CD14-positive monocyte (primary cell): Measurements from ENCODE around the gene SNX20. TPM values are rescaled to one million over a fixed set of nuclear protein-coding genes. Genes with fewer than 3 reads are reported as not detected.

Experiments
- DNase-seq, 3 donors: peaks; one replicate each; pipeline ENCODE4 v3.0.0-alpha.2; 2011 to 2022
- H2AFZ ChIP-seq: 2 replicates; pipeline ENCODE4 v1.6.0; 2012; ENCODE audit warnings: mild to moderate bottlenecking, low read depth, low read length, inconsistent platforms; ENCODE audit not compliant: insufficient read depth, poor library complexity, severe bottlenecking
- H3K27ac ChIP-seq, 2 donors: 1 replicate in 1 of 2; 2 replicates in 1 of 2; pipeline ENCODE4 v1.5.1; 2012 to 2013; ENCODE audit warnings: low read length in 2 of 2, control low read depth in 1 of 2, inconsistent platforms in 1 of 2, low read depth in 1 of 2, mild to moderate bottlenecking in 1 of 2
- H3K27me3 ChIP-seq, 2 donors: one replicate each; pipeline versions ENCODE4 v1.6.0 to v1.6.1; 2011 to 2013; ENCODE audit warnings: low read length in 2 of 2; ENCODE audit not compliant: control insufficient read depth in 2 of 2, insufficient read depth in 2 of 2
- H3K36me3 ChIP-seq, 2 donors: replicated peaks in 1 of 2; 1 replicate in 1 of 2; 2 replicates in 1 of 2; pipeline versions ENCODE4 v1.5.1 to v1.6.1; 2012 to 2013; ENCODE audit warnings: low read length in 2 of 2, control low read depth in 1 of 2, inconsistent platforms in 1 of 2, mild to moderate bottlenecking in 1 of 2; ENCODE audit not compliant: insufficient read depth in 2 of 2, control insufficient read depth in 1 of 2
- H3K4me1 ChIP-seq, 2 donors: 1 replicate in 1 of 2; 2 replicates in 1 of 2; pipeline versions ENCODE4 v1.5.1 to v1.6.1; 2012 to 2013; ENCODE audit warnings: low read length in 2 of 2, control low read depth in 1 of 2, inconsistent platforms in 1 of 2, mild to moderate bottlenecking in 1 of 2, moderate library complexity in 1 of 2; ENCODE audit not compliant: insufficient read depth in 2 of 2, control insufficient read depth in 1 of 2
- H3K4me2 ChIP-seq: replicated peaks from 2 replicates; pipeline ENCODE3; 2012; ENCODE audit warnings: low read length, moderate library complexity, mild to moderate bottlenecking; ENCODE audit not compliant: poor library complexity, severe bottlenecking; ENCODE audit errors: extremely low read depth
- H3K4me3 ChIP-seq, 3 experiments: fragments of 200-600 bp in 1 of 3; sonication (generic) in 1 of 3; replicated peaks in 1 of 3; 1 replicate in 2 of 3; 2 replicates in 1 of 3; pipeline ENCODE4 v1.5.1; 2011 to 2013; ENCODE audit warnings: low read length in 3 of 3, mild to moderate bottlenecking in 3 of 3, control low read depth in 2 of 3, low read depth in 2 of 3, inconsistent platforms in 1 of 3, moderate library complexity in 1 of 3
- H3K79me2 ChIP-seq: 2 replicates; pipeline ENCODE4 v1.6.0; 2012; ENCODE audit warnings: mild to moderate bottlenecking, control low read depth, inconsistent platforms, low read length, moderate library complexity; ENCODE audit not compliant: insufficient read depth
- H3K9ac ChIP-seq: 2 replicates; pipeline ENCODE4 v1.6.0; 2017; ENCODE audit warnings: low read length, mild to moderate bottlenecking; ENCODE audit not compliant: insufficient read depth, poor library complexity, severe bottlenecking
- H3K9me3 ChIP-seq, 2 donors: replicated peaks in 1 of 2; 1 replicate in 1 of 2; 2 replicates in 1 of 2; pipeline versions ENCODE4 v1.5.1 to v1.6.1; 2012 to 2013; ENCODE audit warnings: low read length in 2 of 2, control low read depth in 1 of 2; ENCODE audit not compliant: control insufficient read depth in 1 of 2, insufficient read depth in 1 of 2
- H4K20me1 ChIP-seq: 2 replicates; pipeline ENCODE4 v1.6.0; 2012; ENCODE audit warnings: mild to moderate bottlenecking, low read length, control low read depth, moderate library complexity; ENCODE audit not compliant: insufficient read depth
- H3K27ac Mint-ChIP-seq, 7 donors: one replicate each; pipeline ENCODE4 v1.8.0; 2020; ENCODE audit warnings: mild to moderate bottlenecking in 7 of 7, mixed read lengths in 7 of 7, moderate library complexity in 6 of 7, inconsistent platforms in 2 of 7
- H3K27me3 Mint-ChIP-seq, 3 donors: one replicate each; pipeline ENCODE4 v1.8.0; 2021 to 2022; ENCODE audit warnings: low read depth in 3 of 3, mild to moderate bottlenecking in 3 of 3, mixed read lengths in 3 of 3, moderate library complexity in 3 of 3, inconsistent platforms in 1 of 3
- H3K36me3 Mint-ChIP-seq, 2 donors: one replicate each; pipeline ENCODE4 v1.8.0; 2020; ENCODE audit warnings: mixed read lengths in 2 of 2, inconsistent platforms in 1 of 2, mild to moderate bottlenecking in 1 of 2
- H3K4me1 Mint-ChIP-seq: one replicate; pipeline ENCODE4 v1.8.0; 2020; ENCODE audit warnings: mild to moderate bottlenecking, mixed read lengths
- H3K4me3 Mint-ChIP-seq, 2 donors: one replicate each; pipeline ENCODE4 v1.8.0; 2020; ENCODE audit warnings: mild to moderate bottlenecking in 2 of 2, mixed read lengths in 2 of 2, moderate library complexity in 1 of 2
- H3K9me3 Mint-ChIP-seq, 7 donors: one replicate each; pipeline ENCODE4 v1.8.0; 2020 to 2022; ENCODE audit warnings: mixed read lengths in 7 of 7, mild to moderate bottlenecking in 6 of 7, moderate library complexity in 6 of 7, inconsistent platforms in 2 of 7
- CTCF ChIP-seq: fragments of 200-600 bp; IDR thresholded peaks from one replicate; pipeline ENCODE4 v1.8.0; 2022; ENCODE audit warnings: antibody characterized with exemption, mild to moderate bottlenecking
- WGBS: methylation state at CpG from one replicate; pipeline ENCODE4 v1.1.5; 2013; ENCODE audit warnings: missing lambda C conversion rate; ENCODE audit not compliant: insufficient coverage; 5-methylcytosine and 5-hydroxymethylcytosine counted together
- intact Hi-C, 2 donors: fragments of 100-400 bp; cut with micrococcal nuclease; formaldehyde crosslinking; loops; one replicate each; pipeline versions ENCODE4 v1.15.0 to v1.15.1; 2023
- polyA plus RNA-seq, 3 donors: library from polyadenylated mRNA; depleted of rRNA in 1 of 3; unstranded in 2 of 3; stranded (reverse) in 1 of 3; fragments of 300-500 nt in 2 of 3; fragments of >200 nt in 1 of 3; fragmentation: Illumina TruSeq in 2 of 3; gene quantifications; 1 replicate in 2 of 3; 2 replicates in 1 of 3; pipeline ENCODE4 v1.2.3, GENCODE V29; 2012 to 2021

Gene SNX20
- polyA plus RNA-seq, 3 donors, result 51.0 to 83.2 (median 52.0) TPM

- Mint-ChIP-seq H3K9me3 (no peaks in the 10 kb centered on the region), H3K36me3 (peaks cover 44 to 60% of the 10 kb centered on the region in 2 donors), H3K4me3 (peak overlapping the region; percentile 79 to 89), H3K27me3 (no peaks in the 10 kb centered on the region), H3K4me1 (peaks cover 88% of the 10 kb centered on the region), H3K27ac (peak overlapping the region; percentile 98 to 100 (median 99))
- peaks cover 32 to 37% of the 10 kb centered on the region in 2 donors for H3K36me3 ChIP-seq
- peak overlapping the region; percentile 99 for H3K4me2 ChIP-seq
- peak overlapping the region; percentile 95 for H3K9ac ChIP-seq
- TF ChIP-seq CTCF, result no peak
- no peaks in the 10 kb centered on the region for H3K27me3 ChIP-seq
- peaks cover 75 to 94% of the 10 kb centered on the region in 2 donors for H3K4me1 ChIP-seq
- no peak overlapping the region for H2AFZ ChIP-seq
- peaks cover 40% of the 10 kb centered on the region for H4K20me1 ChIP-seq
- H3K9me3 ChIP-seq, result no peaks in the 10 kb centered on the region
- peaks cover 100% of the 10 kb centered on the region for H3K79me2 ChIP-seq
- WGBS, result 94% methylated on average over 3 of the region's 5 CpGs
- intact Hi-C loops, result loop anchor here (5.0 to 10.0 kb wide), 2 partner anchors 45 to 423 kb away; partner anchors contain the start of gene CYLD (in 2 of the 2)
- H3K4me3 ChIP-seq, result peak overlapping the region in 1 of 3 experiments; percentile 95
- DNase-seq, result no peak
- peak overlapping the region; percentile 97 to 100 for H3K27ac ChIP-seq
Observed at GRCh38 chr16:50697421-50697715, 16.3 kb upstream of the SNX20 start.

GRCh38 chr16:50696575-50697420, 15.7 kb upstream of the SNX20 start:
- H3K9ac ChIP-seq, result peak overlapping the region; percentile 95
- H3K4me3 ChIP-seq, result peak overlapping the region in 2 of 3 experiments; percentile 32 to 95
- intact Hi-C loops, result loop anchor here (5.0 to 10.0 kb wide), 2 partner anchors 46 to 422 kb away; partner anchors contain the start of gene CYLD (in 2 of the 2)
- no peak overlapping the region for H2AFZ ChIP-seq
- H3K27ac ChIP-seq, result peak overlapping the region; percentile 97 to 100
- H3K79me2 ChIP-seq, result peaks cover 95% of the 10 kb centered on the region
- H3K9me3 ChIP-seq, result no peaks in the 10 kb centered on the region
- H3K36me3 ChIP-seq, result peaks cover 26 to 31% of the 10 kb centered on the region in 2 donors
- H3K9me3 Mint-ChIP-seq, result no peaks in the 10 kb centered on the region
- peak overlapping the region; percentile 99 for H3K4me2 ChIP-seq
- H3K4me1 Mint-ChIP-seq, result peaks cover 87% of the 10 kb centered on the region
- WGBS, result 48% methylated on average over 10 of the region's 15 CpGs
- H4K20me1 ChIP-seq, result peaks cover 34% of the 10 kb centered on the region
- no peaks in the 10 kb centered on the region for H3K27me3 Mint-ChIP-seq
- no peak for TF ChIP-seq CTCF
- DNase-seq, result peak; percentile 98 to 100 (median 99)
- H3K4me3 Mint-ChIP-seq, result peak overlapping the region; percentile 95 to 99
- H3K36me3 Mint-ChIP-seq, result peaks cover 39 to 55% of the 10 kb centered on the region in 2 donors
- H3K27ac Mint-ChIP-seq, result peak overlapping the region; percentile 98 to 100 (median 99)
- H3K4me1 ChIP-seq, result peaks cover 75 to 89% of the 10 kb centered on the region in 2 donors
- H3K27me3 ChIP-seq, result no peaks in the 10 kb centered on the region
